ENCODE data around the gene POLN.
"Not testable (repeated sequence)": the region's sequence is repeated elsewhere in the genome, so short reads cannot be mapped to it uniquely, and the experiment has no call there.

POLN gene

DNA sequence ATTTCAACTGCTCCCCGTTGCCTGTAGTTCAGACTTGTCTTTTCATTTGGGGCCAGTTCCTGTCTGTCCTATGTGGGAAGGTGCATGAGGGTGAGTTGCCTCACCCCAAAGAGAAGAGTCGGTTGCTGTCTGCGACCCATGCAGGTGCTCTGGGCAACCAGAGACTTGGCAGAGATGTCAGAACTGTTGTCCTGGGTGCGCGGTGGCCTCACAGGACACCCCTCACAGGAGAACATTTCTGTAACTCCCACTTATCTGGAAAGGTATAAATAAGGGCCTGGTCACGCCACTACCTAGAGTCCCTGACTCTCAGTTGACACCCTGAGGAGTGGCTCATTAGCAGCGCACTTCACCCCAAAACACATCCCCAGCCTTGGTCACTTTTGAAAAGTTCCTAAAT, 192.5 kb downstream of the POLN start:
- no peak for DNase-seq

DNA sequence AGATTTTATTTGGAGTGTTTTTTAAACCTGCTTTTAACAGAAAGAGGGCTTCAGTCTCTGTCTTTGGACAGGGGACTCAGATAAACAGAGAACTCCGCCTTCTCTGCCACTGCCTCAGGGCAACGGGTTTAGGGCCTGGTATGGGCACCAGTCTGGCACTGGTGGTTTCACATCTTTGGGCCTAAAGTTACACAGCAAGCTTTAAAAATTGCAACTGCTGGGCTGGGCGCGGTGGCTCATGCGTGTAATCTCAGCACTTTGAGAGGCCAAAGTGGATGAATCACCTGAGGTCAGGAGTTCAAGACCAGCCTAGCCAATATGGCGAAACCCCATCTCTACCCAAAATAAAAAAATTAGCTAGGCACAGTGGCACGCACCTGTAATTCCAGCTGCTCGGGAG, 193.1 kb downstream of the POLN start:
- no peak for DNase-seq

DNA sequence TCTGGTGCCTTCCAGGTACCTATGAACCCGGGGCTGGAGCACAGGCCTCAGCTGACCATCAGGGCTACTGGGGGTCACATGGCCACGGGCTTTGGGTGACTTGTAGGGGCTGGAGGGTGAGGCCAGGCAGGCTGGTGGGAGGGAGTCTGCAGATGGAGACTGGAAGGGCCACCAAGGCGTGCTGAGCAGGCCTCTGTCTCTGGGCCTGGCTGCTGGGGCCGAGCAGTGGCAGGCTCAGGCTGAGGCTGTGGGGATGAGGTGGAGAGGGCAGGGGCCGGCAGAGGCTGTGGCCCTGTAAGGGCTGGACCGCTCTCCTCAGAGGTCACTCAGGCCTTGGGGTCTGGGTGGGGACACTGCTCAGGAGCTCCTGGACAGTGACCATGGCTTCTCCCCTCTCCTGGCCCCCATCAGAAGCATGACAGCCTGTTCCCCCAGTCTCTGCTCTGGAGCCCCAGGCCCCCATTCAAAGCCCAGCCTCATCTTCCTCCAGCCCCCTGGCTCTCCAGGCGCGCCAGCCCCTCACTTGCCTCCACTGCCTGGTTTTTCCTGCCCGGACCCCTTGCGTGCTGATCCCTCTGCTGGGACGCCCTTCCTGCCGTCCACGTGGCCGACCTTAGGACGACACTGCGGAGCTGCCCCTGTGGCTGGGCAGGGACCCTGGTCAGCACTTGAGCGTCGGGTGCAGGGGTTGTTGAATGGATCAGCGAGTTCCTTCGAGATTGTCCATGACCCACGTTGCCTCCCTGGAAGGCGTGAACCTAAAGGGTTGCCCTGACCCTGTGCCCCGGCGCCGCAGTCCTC, 193.9 kb downstream of the POLN start:
- no peak for DNase-seq

DNA sequence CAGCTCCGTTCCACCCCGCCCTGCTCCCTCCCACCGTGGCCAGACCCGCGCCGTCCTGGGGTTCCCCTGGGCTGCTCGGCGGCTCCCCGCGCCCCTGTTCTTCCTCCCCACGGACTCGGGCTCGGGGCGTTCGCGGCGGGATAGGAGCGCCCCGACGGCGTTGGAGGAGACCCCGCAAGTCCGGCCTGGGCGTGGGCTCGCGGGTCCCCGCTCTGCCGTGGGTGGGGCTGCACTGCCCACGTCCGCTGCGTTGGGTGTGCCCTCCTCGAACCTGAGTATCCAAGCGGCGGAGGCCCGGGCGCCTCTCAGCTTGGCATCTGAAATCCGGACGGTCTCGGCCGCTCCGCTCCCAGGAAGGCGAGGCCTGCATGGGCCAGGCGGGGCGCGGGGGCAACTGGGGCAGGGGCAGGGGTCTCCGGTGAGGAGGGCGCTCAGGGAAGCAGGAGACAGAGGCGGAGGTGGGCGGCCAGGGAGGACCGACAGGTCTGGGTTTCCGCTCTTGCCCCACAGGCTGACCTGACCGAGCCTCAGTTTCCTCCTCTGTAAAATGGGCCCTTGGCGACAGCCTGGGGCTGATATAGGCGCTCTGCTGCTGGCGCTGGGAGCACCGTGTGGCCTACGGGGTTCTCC, 194.8 kb downstream of the POLN start:
- no peak for DNase-seq

DNA sequence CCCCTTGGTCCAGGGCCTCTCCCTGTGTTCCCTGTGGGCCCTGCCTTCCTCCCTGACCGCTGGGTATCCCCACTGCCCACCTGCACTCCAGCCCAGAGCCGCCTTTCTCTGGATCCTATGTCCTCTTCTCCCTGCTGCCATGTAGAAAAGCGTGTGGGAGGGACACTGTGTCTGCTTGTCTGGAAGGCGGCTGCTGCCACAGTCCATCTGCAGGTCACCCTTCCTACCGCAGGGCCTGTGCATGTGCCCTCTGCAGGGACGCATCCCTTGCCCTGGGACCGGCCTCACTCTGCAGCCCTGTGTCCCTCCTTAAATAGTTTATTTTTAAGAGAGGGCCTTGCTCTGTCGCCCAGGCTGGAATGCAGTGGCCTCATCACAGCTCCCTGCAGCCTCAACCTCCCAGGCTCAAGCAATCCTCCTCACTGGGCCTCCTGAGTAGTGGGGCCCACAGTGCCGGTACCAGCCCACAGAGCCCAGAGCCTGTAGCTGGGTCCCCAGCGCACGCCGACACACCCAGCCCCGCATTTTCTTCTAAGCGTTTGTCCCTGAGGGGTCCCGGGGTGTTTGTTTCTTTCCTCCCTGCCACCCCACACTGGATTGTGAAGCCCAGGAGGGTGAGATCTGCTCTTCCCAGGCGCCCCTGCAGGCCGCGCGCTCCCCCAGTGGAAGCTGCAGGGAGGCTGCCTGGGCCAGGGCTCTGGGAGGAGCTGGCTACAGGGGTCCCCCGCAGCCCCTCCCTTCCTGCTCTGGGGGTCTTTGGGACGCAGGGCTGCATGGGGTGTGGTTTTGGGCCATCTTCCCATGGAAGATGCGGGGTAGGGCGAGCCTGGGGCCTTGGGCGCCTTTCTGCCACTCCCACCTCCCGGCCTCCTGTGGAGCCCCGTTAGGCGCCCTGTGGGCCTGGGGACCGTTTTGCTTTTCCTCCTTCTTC, 195.6 kb downstream of the POLN start:
- no peak for DNase-seq

DNA sequence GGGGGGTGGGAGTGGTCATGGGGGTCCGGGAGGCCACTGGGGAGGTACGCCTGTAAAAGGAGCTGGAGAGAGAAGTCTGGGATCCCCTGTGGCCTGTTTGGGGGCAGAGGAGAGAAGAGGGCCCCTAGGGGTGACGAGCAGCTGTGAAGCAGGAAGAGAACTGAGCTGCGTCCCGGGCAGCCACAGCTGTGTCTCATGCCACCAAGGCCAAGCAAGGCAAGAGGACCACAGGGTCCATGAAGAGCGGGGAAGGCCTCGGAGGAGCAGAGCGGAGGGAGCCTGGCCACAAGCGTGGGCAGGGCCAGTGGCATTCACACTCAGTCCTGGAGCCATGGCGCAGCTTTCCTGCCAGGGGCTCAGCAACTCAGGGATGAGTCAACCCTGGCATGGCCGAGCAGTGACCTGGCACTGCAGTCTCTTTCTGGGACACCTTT, 196.4 kb downstream of the POLN start:
- no peak for DNase-seq

DNA sequence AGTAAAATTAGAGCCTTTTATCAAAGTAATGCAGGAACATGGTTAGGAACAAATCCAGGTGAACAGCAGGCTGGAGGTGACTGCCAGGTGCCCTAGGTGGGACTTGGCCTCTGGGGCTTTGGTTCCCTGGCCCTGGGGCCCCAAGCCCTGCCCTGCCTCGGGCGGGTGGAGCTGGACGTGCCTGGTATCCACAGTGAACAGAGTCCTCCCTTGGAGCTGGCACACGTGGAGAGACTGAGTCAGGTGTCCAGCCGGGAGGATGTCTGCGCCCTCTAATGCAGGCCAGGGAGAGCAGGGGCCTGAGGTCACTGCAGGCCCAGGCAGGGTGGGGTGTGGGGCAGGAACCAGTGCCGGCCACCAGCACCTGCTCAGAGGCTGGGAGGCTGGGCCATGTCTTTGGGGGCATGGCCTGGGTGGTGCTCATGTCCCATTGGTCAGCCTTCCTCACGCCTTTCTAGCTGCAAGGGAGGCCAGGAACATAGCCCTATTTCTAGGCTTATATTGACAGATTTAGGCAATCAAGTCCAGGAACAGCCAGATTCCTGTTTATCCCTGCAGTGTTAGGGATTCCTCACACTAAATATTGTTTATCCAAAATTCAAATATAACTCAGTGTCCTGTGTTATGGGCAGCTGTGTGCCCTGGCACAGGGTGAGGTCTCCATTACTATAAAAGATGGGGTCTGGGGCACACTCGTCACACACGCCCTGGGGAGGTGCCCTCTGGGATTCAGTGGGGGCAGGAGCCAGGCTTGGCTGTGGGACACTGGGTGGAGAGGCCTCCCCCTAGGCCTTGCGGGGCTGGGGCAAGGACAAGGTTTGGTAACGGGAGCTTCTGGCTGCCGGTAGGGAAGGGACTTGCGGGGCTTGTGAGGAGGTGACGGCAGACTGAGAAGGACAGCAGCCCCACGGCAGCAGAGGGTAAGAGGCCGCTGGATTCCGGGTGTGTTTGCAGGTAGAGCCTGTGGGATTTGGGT, 197.1 kb downstream of the POLN start:
- no peak for DNase-seq

DNA sequence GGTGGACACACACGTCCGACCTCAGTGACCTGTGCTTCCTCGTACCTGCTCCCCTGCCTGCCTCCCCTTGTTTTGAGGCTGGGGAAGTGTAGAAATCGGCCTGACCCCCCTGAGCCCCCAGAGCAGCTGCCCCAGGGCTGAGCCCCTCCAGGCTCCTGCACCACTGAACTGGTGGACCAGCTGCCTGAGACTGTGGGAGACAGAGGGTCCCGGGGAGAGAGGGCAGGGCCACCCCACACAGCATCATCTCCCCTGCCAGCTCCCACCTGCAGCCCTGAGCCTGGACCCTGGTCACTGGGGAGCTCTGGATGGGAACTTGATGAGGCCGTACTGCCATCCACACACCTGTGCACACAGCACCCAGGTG, 197.8 kb downstream of the POLN start:
- no peak for DNase-seq

DNA sequence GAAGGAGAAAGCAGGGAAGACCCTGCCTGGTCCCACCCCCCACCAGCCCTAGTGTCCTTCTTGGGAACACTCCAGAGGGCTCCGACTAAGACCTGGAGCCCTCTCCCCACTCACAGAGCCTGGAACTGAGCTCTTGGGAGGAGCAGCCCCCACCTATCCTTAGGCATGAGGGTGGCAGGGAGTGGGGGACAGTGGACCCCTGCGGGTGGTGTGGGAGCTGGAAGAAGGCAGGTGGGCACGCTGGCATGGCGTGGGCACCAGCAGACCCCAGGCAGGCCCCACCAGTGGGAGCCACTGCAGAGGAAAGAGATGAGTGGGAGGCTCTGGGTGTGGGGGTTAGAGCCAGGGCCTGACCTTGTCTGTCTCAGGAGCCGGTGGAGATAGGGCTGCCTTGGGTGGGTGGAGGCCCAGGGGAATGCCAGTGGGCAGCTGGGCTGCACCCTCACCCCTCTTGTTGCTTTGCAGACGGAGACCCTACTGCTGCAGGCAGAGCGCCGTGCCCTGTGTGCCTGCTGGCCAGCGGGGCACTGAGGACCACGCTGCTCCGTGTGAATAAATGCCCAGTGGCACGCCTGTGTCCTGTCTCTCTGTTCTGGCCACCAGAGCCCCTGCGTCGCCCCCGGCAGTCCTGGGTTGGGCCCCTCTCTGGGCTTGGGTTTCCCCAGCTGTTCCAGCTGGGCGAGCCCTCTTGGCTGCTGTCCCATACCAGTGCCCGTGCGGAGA, 198.4 kb downstream of the POLN start:
- DNase-seq, result no peak

DNA sequence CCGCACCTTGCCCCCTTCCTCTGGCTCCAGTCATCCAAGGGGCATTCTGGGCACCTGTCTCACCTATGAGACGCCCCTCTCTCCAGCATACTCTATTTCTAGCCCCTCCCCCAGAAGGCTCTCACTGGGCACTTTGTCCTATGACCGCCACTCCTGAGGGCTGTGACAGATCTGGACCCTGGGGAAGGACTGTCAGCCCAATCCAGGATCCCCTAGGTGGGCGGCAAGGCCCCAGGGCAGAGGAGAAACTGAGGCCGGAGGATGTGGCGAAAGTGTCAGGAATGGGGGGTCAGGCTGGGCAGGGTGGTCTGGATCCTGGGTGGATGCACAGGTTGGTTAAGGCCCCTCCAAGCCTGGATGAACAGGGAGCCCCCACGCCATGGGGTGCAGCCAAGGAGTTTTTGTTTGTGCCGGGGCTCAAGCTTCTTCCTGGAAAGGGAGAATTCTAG, 198.9 kb downstream of the POLN start:
- DNase-seq, result no peak

DNA sequence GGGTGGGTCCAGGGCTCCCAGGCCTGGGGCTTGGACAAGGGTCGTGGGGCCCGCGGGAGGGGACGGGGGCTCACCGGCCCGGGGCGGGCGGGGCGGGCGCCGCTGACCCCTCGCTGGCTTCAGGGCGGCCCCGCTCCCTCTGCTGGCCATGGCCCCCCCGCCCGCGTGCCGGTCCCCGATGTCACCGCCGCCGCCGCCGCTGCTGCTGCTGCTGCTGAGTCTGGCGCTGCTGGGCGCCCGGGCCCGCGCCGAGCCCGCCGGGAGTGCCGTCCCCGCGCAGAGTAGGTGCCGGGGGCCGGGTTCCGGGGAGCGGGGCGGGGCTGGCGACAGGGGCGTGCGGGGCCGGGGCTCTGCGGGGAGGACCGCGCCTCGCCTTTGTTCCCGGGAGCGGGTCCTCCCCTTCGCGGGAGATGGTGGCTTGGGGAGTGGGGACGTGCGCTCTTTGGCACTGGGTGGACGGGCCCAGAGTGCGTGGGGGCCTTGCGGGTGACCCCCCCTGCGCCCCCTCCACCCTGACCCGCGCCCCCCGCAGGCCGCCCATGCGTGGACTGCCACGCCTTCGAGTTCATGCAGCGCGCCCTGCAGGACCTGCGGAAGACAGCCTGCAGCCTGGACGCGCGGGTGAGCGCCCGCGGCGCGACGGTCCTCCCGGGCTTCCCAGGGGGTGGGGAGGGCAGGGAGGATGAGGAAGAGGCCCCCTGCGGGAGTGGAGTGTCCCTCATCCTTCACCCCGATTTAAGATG, 199.5 kb downstream of the POLN start:
- DNase-seq, result peak; percentile 15

DNA sequence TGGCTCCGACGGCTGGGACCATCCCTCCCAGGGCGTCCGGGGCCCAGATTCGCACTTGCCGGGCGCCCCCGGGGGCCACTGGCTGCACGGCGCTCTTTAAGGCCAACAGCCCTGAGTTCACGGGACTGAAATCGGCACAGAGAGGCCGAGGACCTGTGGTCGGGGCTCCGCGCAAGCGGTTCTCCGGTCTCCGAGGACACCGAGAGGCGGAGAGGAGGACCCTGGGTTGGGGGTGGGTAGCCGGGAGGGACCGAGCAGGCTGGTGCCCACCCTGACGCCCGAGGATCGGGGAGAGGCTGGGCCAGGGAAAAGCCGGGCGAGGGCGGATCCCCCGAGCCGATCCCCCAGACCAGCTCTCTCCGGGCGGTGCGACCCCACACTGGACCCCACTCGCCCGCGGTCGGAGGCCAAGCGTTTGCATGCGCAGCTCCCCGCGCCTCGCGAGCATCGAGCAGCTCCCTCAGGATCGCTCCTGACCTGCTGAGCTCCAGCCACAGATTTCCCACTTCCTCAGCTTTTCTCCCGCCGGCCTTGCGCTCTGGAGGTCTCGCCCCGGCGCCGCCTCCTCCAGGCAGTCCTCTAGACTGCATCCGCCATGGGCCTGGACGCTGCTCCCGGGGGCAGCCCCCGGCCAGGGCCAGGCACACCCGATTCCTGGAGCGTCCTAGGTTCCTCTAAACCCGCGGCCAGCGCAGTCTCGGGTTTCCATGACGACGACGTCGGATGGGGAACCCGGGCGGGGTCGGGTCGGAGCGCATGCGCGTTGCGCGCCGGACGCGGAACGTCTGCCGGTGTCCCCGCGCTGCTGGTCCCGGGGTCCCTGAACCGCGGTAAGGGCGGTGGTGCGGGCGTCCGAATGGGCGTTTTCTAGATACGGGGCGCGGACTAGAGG, 200.4 kb downstream of the POLN start:
- DNase-seq, result peak; percentile 74

DNA sequence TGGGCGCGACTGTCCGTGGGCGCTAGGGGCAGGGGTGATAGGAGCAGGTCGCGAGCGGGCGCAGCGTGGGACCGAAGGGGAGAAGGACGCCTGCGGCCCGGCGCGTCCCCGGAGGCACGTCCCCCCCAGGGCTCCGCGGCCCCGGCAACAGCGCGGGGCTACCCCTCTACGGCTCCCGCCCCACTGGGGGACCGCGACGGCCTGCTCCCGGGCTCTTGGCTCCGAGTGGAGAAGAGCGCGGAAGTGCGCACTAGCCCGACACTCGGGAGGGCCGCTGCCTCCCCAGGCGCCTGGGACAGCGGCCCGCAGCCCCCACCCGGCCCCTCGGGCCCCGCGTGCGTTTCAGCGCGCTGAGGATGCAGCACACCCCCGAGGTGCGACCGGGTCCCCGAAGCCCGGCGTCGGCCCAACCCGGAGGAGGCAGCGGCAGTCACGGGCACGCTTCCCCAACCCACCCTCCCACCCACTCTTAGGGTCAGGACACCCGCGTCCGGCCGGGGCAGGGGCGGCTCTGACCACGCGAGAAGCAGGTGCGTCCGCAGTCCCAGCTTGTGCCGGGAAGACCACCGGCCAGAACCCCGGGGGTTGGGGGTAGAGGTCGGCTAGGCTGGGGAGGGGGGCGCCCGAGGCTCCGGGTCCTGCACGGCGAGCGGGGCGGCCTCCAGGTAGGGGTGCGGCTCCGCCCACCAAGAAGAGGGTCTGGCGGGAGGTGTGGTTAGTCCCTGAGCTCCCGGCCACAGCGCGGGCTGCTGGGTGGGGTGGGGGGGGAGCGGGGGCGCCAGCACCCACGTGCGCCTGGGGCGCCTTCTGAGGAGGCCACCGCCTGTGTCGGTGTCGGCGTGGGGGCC, 201.3 kb downstream of the POLN start:
- DNase-seq, result no peak

DNA sequence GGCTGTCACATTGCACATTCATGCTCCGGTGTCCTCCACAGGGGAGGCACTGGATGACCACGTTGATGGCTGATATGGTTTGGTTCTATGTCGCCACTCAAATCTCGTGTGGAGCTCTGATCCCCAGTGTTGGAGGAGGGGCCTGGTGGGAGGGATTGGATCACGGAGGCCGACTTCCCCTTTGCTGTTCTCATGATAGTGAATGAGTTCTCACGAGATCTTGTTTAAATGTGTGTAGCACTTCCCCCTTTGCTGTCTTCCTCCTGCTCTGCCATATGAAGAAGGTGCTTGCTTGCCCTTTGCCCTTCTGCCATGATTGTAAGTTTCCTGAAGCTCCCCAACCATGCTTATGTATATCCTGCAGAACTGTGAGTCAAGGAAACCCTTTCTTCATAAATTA, 205.1 kb downstream of the POLN start:
- DNase-seq, result no peak

DNA sequence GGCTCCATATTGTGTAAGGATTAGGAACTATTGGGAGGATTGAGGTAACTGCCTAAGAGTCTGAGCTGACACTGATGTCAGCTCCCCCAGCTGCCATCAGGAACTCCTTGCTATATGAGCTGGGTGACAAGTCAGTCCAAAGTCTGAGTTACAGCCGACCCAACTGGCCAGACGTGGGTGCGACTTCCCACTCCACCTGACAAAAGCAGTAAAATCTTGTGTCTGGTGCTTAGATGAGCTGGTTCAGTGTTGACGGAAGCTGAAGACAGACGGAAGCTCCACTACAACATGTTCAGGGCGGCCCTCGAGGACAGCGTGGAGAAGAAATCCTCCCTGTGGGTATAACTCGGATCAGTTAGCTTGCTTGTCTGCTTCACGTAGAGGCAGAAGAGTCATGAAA, 205.6 kb downstream of the POLN start:
- DNase-seq, result no peak

DNA sequence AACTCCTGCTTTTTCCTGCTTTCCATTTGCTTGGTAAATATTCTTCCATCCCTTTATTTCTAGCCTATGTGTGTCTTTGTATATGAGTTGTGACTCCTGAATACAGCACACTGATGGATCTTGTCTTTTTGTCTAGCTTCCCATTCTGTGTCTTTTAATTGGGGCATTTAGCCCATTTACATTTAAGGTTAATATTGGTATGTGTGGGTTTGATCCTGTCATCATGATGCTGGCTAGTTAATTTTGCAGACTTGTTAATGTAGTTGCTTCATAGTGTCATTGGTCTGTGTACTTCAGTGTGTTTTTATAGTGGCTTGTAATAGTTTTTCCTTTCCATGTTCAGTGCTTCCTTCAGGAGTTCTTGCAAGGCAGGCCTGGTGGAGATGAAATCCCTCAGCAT, 210.8 kb downstream of the POLN start:
- not testable (repeated sequence) for DNase-seq

DNA sequence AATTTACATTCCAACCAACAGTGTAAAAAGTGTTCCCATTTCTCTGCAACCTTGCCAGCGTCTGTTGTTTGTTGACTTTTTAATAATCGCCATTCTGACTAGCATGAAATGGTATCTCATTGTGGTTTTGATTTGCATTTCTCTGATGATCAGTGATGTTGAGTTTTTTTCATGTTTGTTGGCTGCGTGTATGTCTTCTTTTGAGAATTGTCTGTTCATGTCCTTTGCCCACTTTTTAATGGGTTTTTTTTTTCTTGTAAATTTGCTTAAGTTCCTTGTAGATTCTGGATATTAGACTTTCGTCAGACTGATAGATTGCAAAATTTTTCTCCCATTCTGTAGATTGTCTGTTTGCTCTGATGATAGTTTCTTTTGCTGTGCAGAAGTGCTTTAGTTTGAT, 214.8 kb downstream of the POLN start:
- DNase-seq, result not testable (repeated sequence)

DNA sequence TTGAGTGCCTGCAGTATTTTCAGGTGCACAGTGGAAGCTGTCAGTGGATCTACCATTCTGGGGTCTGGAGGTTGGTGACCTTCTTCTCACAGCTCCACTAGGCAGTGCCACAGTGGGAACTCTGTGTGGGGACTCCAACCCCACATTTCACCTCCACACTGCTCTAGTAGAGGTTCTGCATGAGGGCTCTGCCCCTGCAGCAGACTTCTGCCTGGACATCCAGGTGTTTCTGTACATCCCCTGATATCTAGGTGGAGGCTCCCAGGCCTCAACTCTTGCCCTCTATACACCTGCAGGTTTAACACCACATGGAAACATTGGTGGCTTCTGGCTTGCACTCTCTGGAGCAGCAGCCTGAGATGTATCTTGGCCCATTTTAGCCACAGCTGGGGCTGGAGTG, 216.1 kb downstream of the POLN start:
- DNase-seq, result no peak

DNA sequence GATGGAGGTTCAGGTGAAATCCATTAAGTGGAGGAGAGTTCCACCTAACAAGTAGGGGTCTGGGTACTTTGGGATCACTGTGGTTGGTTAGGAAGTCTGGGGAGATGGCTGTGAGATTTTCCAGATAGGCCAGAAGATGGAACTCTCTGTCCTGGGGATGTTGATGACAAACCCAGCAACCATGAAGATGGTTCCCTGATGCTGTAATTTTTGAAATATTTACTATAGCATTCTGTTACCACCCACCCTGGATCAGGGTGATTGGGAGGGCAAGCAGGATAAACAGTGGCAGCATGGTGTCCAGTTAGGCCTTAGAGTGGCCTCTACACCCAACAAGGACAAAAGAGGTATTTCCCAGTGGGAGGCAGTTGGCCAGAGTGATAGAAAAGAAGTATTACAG, 217.2 kb downstream of the POLN start:
- no peak for DNase-seq

All from fibroblast of skin of right biceps (primary cell).